Tibial nerve (tissue), 3 donors: Measurements from ENCODE around the gene PCDHB5.

Source experiments
- CTCF ChIP-seq, 5 experiments: fragments of 200-600 bp in 3 of 5; fragments of 450-650 bp in 2 of 5; sonication (generic) in 3 of 5; IDR thresholded peaks; one replicate each; pipeline ENCODE4 v1.5.1; 2016 to 2019; ENCODE audit warnings: antibody characterized with exemption in 5 of 5, mild to moderate bottlenecking in 3 of 5, moderate library complexity in 2 of 5
- POLR2A ChIP-seq, 2 donors: fragments of 450-650 bp; IDR thresholded peaks; one replicate each; pipeline ENCODE4 v1.6.1; 2017; ENCODE audit warnings: antibody characterized with exemption in 2 of 2, mild to moderate bottlenecking in 2 of 2, moderate library complexity in 2 of 2

GRCh38 chr5:141095263-141095641, 39.8 kb upstream of the PCDHB5 start:
- TF ChIP-seq CTCF (IDR thresholded peaks at IDR 0.05) (no peak), POLR2A (IDR thresholded peaks at IDR 0.05) (no peak)
